NCI-H2171 treated with DMSO at 0.1 percent for 48 hours (cell line): ENCODE data around the gene SH3GL1.
A peak's percentile ranks its signal among the peaks of the same experiment; 100 is the strongest.

Experiments
- DNase-seq: peaks from one replicate; lab custom pipeline; 2025; lab: John Stamatoyannopoulos, UW

SH3GL1 gene

GRCh38 chr19:4396949-4397783 is 3.2 kb downstream of the SH3GL1 start:
- no peak for DNase-seq

DNA sequence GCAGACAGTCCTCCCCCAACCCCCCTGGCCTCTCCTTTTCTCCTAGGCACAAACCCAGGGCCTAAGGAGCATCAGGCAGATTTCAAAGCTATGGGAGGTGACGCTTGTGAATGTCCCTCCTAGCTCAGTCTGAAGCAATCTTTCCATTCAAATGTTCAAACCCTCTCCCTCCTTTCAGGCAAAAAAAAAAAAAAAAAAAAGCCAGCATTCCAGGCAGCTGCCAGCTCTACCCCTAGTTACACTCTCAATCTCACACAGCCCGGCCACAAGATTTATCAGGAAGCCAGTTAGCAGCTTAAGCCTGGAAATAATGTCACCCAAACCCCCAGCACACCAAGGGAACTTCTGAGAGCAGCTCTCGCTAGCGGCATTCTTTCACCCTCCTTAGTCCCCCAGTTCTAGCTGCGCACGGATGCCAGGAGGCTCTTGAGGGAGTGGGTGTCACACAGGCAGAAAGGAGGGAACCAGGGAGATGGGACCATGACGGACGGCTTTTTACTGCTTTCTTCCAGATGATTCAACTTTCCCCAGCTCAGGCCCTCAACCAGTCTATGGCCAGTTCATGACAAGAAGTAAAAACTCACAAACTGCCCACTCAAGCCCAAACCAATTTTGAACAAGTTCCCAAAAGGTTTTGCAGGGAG is 6.3 kb downstream of the SH3GL1 start:
- DNase-seq: peak; percentile 17

DNA sequence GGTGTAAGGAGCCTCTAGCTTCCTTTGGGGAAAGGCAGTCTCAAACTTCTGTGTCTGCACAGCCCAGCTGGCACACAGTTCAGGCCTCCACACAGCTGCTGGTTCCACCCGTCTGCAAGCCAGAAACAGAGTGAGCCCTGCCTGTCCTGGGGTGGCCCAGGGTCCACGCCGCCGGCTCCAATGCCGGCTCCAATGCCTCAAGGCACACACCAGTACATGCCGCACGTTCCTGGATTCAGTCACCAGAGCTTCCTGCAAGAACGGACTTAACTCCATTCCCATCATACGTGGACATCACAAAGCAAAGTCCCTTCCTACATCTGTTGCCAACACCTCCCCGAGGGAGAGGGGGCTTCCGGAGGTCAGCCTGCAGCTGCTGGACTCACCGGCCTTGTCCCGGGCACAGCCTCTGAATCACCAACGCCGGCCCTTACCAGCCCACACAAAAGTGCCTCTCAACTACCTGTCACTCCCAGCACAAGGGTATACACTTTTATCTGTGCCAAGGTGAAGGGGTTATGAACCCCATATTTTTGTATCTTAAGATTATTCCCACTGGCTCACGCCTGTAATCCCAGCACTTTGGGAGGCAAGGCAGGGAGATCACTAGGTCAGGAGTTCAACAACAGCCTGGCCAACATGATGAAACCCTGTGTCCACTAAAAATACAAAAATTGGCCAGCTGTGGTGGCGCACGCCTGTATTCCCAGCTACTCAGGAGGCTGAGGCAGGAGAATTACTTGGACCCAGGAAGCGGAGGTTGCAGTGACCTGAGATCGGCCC is 8.5 kb downstream of the SH3GL1 start:
- peak; percentile 15 for DNase-seq

DNA sequence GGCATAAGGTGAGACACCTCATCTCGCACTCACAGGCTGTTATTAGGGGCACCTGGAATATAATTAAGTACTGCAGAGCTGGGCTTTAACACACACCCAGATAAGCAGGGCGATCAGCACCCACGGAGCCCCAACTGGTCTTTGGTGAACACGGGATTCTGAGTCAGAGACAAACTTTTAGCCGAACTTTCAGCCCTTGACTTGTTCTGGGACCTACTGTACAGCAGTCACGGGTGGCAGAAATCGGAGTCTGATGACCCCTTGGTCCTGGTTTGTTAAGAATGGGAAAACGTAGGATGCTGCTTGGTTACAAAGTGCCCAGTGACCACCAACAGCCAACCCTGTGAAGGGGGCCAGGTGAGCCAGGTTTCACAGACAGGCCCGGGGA is 9.0 kb downstream of the SH3GL1 start:
- no peak for DNase-seq

- DNase-seq: peak; percentile 84
Observed at GRCh38 chr19:4390567-4391305, 9.6 kb downstream of the SH3GL1 start.

- DNase-seq: no peak
Observed at GRCh38 chr19:4390017-4390566, 10.3 kb downstream of the SH3GL1 start.

- no peak for DNase-seq
Observed at GRCh38 chr19:4389511-4390016, 10.8 kb downstream of the SH3GL1 start.

DNA sequence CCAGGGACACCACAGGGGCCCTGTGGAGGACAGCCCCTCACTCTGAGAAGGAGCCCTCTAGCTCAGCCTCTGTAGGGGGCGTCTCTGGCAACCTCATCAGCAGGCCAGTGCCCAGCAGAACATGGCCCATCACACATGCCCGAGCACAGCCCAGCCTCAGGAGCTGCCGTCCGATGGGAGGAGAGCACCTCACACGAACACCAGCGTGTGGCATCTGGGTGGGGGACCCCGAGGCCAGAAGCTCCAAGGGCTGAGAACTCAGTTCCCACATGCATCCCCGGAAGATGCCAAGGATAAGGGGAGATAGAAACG is 11.3 kb downstream of the SH3GL1 start:
- DNase-seq: no peak

GRCh38 chr19:4388337-4389063 is 11.8 kb downstream of the SH3GL1 start:
- DNase-seq: no peak

DNA sequence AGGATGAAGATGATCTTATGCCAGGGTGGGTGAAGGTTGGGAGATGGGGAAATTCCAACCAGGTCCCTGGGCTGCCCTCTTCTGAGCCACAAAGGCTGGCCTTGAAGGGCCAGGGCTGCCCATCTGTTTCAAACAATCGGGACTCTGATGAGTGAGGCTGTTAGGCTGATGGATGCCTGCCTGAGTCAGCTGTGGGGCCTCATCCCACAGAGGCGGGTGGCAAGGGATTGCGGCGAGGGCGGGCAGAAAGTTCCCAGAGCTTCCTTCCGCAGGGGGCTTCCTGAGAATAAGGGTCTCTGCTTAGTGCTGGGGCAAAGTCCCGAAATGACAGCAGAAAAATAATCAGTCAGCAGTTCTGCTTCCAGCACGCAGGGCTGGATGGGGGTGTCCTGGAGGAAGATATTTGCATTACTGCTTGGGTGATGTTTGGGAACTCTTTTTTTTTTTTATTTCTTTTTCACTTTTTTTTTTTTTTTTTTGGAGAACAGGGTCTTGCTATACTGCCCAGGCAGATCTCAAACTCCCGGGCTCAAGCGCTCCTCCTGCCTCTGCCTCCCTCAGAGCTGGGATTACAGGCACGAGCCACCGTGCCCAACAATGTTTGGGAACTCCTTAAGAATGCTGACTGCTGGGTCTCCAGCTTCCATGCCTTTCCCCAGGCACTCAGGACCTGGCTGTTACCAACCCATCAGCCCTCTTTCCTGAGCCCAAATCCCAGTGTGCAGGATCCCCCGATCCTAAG is 14.1 kb downstream of the SH3GL1 start:
- no peak for DNase-seq

GRCh38 chr19:4385291-4386040 is 14.9 kb downstream of the SH3GL1 start:
- DNase-seq: no peak

DNA sequence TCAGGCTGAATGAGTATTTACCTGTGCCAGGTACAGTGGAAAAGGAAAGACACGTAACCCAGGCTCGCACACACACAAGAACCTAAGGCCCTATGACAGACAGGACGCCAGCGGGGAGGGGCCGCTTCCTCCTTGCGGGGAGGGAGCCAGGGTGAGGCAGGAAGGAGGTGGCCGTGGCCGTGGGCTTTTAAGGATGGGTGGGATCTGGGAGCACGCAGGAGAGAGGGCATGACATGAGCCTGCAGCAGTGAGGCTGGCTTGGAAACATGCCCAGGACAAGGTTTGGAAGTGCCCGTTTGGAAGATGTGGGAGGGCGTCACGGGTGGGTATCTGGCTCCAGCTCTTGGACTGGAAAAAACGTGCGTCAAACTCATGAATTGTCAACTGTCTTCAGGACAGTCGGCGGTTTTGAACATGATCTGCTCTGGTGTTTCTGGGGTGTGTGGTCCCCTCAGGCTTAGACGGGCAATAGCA is 20.1 kb downstream of the SH3GL1 start:
- DNase-seq: no peak

DNA sequence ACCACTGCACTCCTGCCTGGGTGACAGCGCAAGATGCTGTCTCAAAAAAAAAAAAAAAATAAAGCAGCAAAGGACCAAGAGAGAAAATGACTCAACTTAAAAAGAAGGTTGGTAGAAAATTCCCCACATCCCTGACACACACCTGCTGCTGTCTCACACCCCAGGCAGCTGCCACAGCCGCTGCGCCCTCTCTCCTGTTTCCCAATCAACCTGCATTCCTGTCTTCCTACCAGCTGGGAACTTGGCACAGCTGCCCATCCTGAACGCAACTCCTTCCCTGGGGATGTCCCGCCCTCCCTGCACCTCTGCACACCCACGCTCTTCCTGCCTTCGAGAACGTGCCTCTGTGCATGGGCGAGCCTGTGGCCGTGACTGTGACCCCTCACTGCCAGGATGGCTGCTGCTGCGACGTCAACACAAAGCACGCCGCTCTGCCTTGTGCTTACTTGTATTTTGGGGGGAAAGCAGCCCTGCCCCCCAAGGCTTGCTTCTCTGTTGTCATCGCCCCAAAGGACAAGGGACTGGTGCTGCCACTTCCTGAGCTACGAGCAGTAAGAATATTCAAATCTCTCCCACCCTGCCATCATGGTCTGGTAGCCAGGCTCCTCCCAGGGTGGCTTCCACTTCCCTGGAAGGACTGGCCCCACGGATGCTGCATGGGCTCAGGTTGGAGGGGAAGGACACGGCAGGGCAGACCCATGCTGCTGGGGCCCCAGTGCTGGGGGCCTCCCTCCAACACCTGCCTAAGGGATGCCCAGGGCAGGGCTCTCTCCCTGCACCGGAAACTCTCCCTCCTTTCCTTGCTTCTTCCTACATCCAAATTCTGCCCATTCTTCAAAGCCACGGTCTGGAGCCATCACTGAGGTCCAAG is 20.7 kb downstream of the SH3GL1 start:
- peak; percentile 95 for DNase-seq

GRCh38 chr19:4378886-4379285 is 21.5 kb downstream of the SH3GL1 start:
- DNase-seq: no peak

DNA sequence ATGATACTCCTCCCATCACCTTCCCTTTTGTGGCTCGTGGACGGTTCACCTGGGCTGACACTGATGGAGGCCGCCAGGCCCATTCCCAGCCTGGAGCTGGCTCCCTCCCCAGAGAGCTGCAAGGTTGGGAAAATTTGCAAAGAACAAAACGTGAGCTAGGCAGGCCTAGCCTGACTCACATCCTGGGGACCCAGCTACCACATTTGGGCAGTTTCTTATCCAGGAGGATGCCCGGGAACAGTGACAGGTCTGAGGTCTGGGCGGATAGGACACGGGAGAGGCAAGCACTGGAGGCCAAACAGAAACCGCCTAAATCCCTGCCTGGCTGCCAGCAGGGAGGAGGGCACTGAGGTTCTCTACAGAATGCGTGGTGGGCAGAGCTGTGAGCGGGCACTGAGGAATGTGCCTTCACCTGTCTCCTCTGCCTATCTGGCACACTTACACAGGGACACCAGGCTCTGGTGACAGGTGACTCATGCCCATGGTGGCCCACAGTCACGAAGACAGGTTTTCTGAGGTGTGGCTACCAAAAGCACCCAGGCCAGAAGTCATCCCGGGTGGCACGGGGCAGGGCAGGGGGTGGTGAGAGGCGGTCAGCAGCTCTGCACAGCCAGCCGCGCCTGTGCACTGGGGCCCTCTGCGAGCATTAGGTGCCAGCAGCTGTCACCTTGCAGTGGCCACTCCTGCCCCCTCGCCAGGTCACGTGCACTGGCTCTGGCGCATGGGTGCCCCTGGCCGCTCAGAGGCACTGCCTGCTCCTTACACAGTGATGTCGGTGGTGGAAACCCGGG is 23.2 kb downstream of the SH3GL1 start:
- DNase-seq: no peak

DNA sequence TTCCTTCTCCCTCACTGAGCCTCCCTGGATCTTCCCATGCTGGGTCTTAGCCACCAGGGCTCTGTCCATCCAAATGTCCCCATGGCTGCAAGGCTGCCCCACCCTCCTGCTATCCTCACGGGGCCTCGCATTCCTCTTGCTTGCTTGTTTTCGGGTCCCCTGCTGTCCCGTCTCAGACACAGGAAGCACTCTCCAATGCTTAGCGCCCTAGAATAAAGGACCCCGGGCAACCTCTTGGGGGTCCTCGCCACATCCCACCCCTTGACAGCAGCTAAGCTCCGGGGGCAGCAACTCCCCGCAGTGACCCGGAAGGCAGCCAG is 23.7 kb downstream of the SH3GL1 start:
- DNase-seq: no peak

DNA sequence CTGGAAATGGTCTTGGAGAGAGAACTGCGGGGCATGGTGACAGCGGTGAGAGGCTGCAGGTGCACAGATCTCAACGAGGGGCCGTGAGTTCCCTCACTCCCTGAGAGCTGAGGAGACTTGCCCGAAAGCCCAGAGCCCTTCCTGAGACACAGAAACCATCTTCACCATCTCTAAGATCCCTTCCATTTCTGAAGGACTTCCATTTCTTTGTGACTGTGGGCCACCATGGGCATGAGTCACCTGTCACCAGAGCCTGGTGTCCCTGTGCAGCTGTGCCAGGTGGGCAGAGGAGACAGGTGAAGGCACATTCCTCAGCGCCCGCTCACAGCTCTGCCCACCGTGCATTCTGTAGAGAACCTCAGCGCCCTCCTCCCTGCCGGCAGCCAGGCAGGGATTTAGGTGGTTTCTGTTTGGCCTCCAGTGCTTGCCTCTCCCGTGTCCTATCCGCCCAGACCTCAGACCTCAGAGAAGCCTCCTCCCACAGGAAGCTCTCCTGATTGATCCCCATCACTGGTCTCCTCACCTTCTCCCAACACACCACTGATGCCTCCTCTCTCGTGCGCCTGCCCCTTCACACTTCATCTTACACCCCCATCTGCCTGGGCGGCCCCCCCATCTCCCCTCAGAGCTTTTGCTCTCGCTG is 24.2 kb downstream of the SH3GL1 start:
- no peak for DNase-seq
